ENCODE results near the gene PRELP. TPM values are rescaled to one million over a fixed set of nuclear protein-coding genes. Genes with fewer than 3 reads are reported as not detected.

PRELP gene
- total and polyA plus RNA-seq, 9 of the 15 experiments (the other 6 are each of a cell fraction or from before 2014, with no cell fraction given), result 0.04 TPM; not detected in 8

DNA sequence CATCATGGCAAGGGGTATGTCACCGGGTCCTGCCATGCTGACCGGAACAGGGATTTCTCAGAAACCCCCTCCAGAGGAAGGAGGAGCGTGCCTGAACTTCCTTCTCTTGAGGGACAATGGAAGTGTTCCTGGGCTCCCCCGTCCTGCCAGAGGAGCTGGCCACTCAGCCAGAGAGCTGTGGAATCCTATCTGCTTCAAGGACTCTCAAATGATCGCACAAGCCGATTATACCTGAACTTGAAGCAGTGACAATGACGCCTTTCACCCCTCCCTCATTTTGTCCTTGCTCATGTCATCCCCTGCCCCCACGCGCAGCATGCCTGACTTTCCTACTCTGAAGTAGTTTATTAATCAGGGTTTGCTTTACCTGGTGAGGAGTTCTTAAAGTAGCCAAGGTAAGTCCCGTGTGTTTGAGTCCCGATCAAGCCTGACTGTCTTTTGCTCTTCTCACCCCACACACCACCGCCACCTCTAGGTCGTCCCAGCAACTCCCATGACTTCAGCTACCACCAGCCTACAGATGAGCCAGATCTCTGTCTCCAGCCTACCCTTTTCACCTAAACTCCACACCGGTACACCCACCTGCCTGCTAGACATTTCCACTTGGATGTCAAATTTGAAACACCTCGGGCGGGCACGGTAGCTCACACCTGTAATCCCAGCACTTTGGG lies 25.0 kb upstream of the PRELP start:
- H3K4me2 ChIP-seq (ENCODE audit: insufficient read depth, low read length), result no peak overlapping the region
- CTCF ChIA-PET (ENCODE audit: low intra/inter-chr PET ratio), result no interaction called here
- no peak overlapping the region for H3K4me3 ChIP-seq
- ATAC-seq (peak; percentile 76), FAIRE-seq (peak; percentile 52), DNase-seq (ENCODE audit: extremely low read depth in 1 of 4, low spot score in 3 of 4) (peak in 1 of 4 experiments; percentile 11)
- H3K9me1 ChIP-seq (ENCODE audit: control insufficient read depth, insufficient read depth, low read length), result no peaks in the 10 kb centered on the region
- H2AFZ ChIP-seq (ENCODE audit: low read depth, low read length), result no peak overlapping the region
- no peak overlapping the region for H3K9ac ChIP-seq (ENCODE audit: insufficient read depth in 1 of 2, low read depth in 2 of 2, low read length in 2 of 2)
- in situ Hi-C loops (cut with MboI), result no loop called here
- no peaks in the 10 kb centered on the region for H3K79me2 ChIP-seq (ENCODE audit: control insufficient read depth, insufficient read depth, low read length)
- no peaks in the 10 kb centered on the region for H3K4me1 ChIP-seq (replicated peaks in 1 of 2; ENCODE audit: control insufficient read depth in 2 of 2, insufficient read depth in 2 of 2, low read length in 2 of 2)
- TF ChIP-seq, protein P1, sequence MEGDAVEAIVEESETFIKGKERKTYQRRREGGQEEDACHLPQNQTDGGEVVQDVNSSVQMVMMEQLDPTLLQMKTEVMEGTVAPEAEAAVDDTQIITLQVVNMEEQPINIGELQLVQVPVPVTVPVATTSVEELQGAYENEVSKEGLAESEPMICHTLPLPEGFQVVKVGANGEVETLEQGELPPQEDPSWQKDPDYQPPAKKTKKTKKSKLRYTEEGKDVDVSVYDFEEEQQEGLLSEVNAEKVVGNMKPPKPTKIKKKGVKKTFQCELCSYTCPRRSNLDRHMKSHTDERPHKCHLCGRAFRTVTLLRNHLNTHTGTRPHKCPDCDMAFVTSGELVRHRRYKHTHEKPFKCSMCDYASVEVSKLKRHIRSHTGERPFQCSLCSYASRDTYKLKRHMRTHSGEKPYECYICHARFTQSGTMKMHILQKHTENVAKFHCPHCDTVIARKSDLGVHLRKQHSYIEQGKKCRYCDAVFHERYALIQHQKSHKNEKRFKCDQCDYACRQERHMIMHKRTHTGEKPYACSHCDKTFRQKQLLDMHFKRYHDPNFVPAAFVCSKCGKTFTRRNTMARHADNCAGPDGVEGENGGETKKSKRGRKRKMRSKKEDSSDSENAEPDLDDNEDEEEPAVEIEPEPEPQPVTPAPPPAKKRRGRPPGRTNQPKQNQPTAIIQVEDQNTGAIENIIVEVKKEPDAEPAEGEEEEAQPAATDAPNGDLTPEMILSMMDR (IDR thresholded peaks at IDR 0.05 in 2 of 3, conservative IDR thresholded peaks at IDR 0.05 in 1 of 3; ENCODE audit: insufficient read depth in 2 of 3, low read depth in 1 of 3, low read length in 3 of 3), result peak in 2 of 3 experiments; percentile 19 to 43; a peak in 4 of 6 replicates
- TF ChIP-seq ZNF436 (CRISPR knock-in tag; IDR thresholded peaks at IDR 0.05), result no peak
- H3K27me3 ChIP-seq (ENCODE audit: control insufficient read depth in 2 of 2, insufficient read depth in 2 of 2, low read length in 2 of 2), result peaks cover 17 to 58% of the 10 kb centered on the region in 2 experiments
- H3K9me3 ChIP-seq (replicated peaks; ENCODE audit: control insufficient read depth, insufficient read depth, low read depth, low read length), result no peaks in the 10 kb centered on the region
- no peaks in the 10 kb centered on the region for H3K36me3 ChIP-seq (ENCODE audit: control insufficient read depth, insufficient read depth, low read length)
- BruUV-seq (replicated peaks), result no TSS peak
- POLR2A ChIA-PET, result interaction anchor here (0.7 to 1.2 kb wide), 5 partner anchors 9 to 251 kb away, joined by 3 to 5 read pairs (median 3); no protein-coding TSS in a partner anchor
- intact Hi-C loops (cut with micrococcal nuclease), result no loop called here
- 2% methylated on average over 17 of the region's 17 CpGs for WGBS (ENCODE audit: insufficient coverage, low coverage, missing lambda C conversion rate)
- H3K27ac ChIP-seq (ENCODE audit: extremely low read depth, low read depth, low read length), result no peak overlapping the region
- H4K20me1 ChIP-seq (replicated peaks; ENCODE audit: control insufficient read depth, insufficient read depth, low read length), result 0 out of 2 replicates have a peak, but pooled peaks cover 4% of the 10 kb centered on the region
